HepG2 (cell line): Measurements from ENCODE around the gene BCL2L1. TPM values are rescaled to one million over a fixed set of nuclear protein-coding genes. Genes with fewer than 3 reads are reported as not detected.

Experiments
- AGO2 ChIP-seq: fragments of 200-400 bp; formaldehyde crosslinking; optimal IDR thresholded peaks from 2 replicates; pipeline ENCODE3; 2017; ENCODE audit warnings: mild to moderate bottlenecking, low read depth, low read length, moderate library complexity
- ARID3A ChIP-seq: IDR thresholded peaks from 2 replicates; pipeline ENCODE4 v1.6.1; 2012; ENCODE audit warnings: low read depth, low read length, improper control_type of control experiment
- CC2D1A ChIP-seq: sonication (generic); formaldehyde crosslinking; IDR thresholded peaks from 2 replicates; pipeline ENCODE4 v1.8.1; 2023; ENCODE audit warnings: mild to moderate bottlenecking, missing genetic modification reagents
- CENPX ChIP-seq: sonication (generic); formaldehyde crosslinking; IDR thresholded peaks from 2 replicates; pipeline ENCODE4 v1.9.0; 2021; ENCODE audit warnings: mild to moderate bottlenecking, missing genetic modification reagents, moderate library complexity
- FUBP1 ChIP-seq: sonication (generic); formaldehyde crosslinking; IDR thresholded peaks from 2 replicates; pipeline ENCODE4 v1.5.1; 2020; ENCODE audit warnings: missing genetic modification reagents, mild to moderate bottlenecking, borderline replicate concordance
- RBFOX2 ChIP-seq: fragments of 200-400 bp; formaldehyde crosslinking; IDR thresholded peaks from 2 replicates; pipeline ENCODE4 v1.6.1; 2017; ENCODE audit warnings: low read depth, mild to moderate bottlenecking, low read length
- TSC22D2 ChIP-seq: sonication (generic); formaldehyde crosslinking; IDR thresholded peaks from 2 replicates; pipeline ENCODE4 v1.5.1; 2020; ENCODE audit warnings: missing genetic modification reagents, mild to moderate bottlenecking, borderline replicate concordance
- ZBTB1 ChIP-seq: sonication (generic); formaldehyde crosslinking; IDR thresholded peaks from 2 replicates; pipeline ENCODE4 v1.4.0; 2020; ENCODE audit warnings: missing genetic modification reagents, borderline replicate concordance
- ZFP1 ChIP-seq: IDR thresholded peaks from 2 replicates; pipeline ENCODE4 v1.6.1; 2016
- ZNF720 ChIP-seq: sonication (generic); formaldehyde crosslinking; IDR thresholded peaks from 2 replicates; pipeline ENCODE4 v1.4.0; 2020; ENCODE audit warnings: missing genetic modification reagents
- polyA plus RNA-seq, 8 experiments: library from polyadenylated mRNA; depleted of rRNA in 3 of 8; stranded (reverse) in 7 of 8; unstranded in 1 of 8; fragments of >200 nt; fragmentation: Illumina TruSeq in 4 of 8; extraction: Trizol in 4 of 8; gene quantifications; 2 replicates each; pipeline versions ENCODE4 v1.2.1 to v1.2.3, GENCODE V29; 2011 to 2016; ENCODE audit warnings: low read depth in 4 of 8, missing spikeins in 1 of 8, mixed read lengths in 1 of 8; ENCODE audit not compliant: insufficient read depth in 1 of 8
- total RNA-seq, 5 experiments: library from RNA; depleted of rRNA; stranded (reverse); fragments of >200 nt; fragmentation: Illumina TruSeq; extraction: Trizol; gene quantifications; 2 replicates each; pipeline ENCODE4 v1.2.3, GENCODE V29; 2016; ENCODE audit warnings: low read depth in 1 of 5
- TF ChIP-seq, protein P1 (sequence below): sonication (generic); formaldehyde crosslinking; IDR thresholded peaks from 2 replicates; pipeline ENCODE4 v1.4.0; 2020; ENCODE audit warnings: missing genetic modification reagents
- TF ChIP-seq, protein P2 (sequence below): sonication (generic); formaldehyde crosslinking; IDR thresholded peaks from 2 replicates; pipeline ENCODE4 v1.8.0; 2022; ENCODE audit warnings: mild to moderate bottlenecking, missing genetic modification reagents, borderline replicate concordance
- TF ChIP-seq, protein P3 (sequence below): sonication (generic); formaldehyde crosslinking; IDR thresholded peaks from 2 replicates; pipeline ENCODE4 v1.5.1; 2020; ENCODE audit warnings: mild to moderate bottlenecking, missing genetic modification reagents

BCL2L1 gene
- total and polyA plus RNA-seq, 2 of the 13 experiments (the other 11 are each of a cell fraction or from before 2014, with no cell fraction given), result 164 to 258 TPM

GRCh38 chr20:31670371-31671228, 52.1 kb downstream of the BCL2L1 start (continued):
- TF ChIP-seq, protein P1, sequence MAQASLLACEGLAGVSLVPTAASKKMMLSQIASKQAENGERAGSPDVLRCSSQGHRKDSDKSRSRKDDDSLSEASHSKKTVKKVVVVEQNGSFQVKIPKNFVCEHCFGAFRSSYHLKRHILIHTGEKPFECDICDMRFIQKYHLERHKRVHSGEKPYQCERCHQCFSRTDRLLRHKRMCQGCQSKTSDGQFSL, result no peak
- no peak for TF ChIP-seq FUBP1
- TF ChIP-seq CENPX, result no peak
- no peak for TF ChIP-seq ARID3A
- no peak for TF ChIP-seq ZBTB1
- no peak for TF ChIP-seq ZNF720 (CRISPR knock-in tag)
- no peak for TF ChIP-seq CC2D1A (CRISPR knock-in tag)
- no peak for TF ChIP-seq RBFOX2
- TF ChIP-seq, protein P2, sequence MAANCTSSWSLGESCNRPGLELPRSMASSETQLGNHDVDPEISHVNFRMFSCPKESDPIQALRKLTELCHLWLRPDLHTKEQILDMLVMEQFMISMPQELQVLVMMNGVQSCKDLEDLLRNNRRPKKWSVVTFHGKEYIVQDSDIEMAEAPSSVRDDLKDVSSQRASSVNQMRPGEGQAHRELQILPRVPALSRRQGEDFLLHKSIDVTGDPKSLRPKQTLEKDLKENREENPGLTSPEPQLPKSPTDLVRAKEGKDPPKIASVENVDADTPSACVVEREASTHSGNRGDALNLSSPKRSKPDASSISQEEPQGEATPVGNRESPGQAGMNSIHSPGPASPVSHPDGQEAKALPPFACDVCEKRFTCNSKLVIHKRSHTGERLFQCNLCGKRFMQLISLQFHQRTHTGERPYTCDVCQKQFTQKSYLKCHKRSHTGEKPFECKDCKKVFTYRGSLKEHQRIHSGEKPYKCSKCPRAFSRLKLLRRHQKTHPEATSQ (CRISPR knock-in tag), result no peak
- no peak for TF ChIP-seq TSC22D2
- TF ChIP-seq, protein P3, sequence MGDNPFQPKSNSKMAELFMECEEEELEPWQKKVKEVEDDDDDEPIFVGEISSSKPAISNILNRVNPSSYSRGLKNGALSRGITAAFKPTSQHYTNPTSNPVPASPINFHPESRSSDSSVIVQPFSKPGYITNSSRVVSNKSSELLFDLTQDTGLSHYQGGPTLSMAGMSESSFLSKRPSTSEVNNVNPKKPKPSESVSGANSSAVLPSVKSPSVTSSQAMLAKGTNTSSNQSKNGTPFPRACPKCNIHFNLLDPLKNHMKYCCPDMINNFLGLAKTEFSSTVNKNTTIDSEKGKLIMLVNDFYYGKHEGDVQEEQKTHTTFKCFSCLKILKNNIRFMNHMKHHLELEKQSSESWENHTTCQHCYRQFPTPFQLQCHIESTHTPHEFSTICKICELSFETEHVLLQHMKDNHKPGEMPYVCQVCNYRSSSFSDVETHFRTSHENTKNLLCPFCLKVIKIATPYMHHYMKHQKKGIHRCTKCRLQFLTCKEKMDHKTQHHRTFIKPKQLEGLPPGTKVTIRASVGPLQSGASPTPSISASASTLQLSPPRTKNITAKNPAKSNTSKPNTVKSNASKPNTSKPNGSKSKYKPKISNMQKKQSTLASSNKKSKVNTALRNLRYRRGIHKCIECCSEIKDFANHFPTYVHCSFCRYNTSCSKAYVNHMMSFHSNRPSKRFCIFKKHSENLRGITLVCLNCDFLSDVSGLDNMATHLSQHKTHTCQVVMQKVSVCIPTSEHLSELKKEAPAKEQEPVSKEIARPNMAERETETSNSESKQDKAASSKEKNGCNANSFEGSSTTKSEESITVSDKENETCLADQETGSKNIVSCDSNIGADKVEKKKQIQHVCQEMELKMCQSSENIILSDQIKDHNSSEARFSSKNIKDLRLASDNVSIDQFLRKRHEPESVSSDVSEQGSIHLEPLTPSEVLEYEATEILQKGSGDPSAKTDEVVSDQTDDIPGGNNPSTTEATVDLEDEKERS (CRISPR knock-in tag), result no peak
- peak; percentile 43 for TF ChIP-seq AGO2
- no peak for TF ChIP-seq ZFP1 (CRISPR knock-in tag)
